ENCODE results near the gene ALDH6A1.
A peak's percentile ranks its signal among the peaks of the same experiment; 100 is the strongest.

The ALDH6A1 gene

DNA sequence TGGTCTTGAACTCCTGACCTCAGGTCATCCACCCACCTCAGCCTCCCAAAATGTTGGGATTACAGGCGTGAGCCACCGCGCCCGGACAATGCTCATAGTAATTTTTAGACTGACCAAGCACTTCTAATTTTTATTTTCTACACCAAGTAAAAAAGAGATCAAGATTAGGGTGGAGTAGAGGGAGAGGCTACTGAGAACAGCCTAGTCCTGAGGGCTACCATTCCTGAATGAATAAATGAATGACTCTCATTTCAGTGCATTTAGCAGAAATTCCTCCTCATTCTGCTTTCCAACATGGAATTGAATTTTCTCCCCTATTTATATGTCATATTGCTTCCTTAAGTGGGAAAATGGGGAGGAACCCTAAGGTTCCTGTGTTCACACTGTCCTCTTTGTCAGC lies 38.7 kb downstream of the ALDH6A1 start:
- TF ChIP-seq, protein P1, sequence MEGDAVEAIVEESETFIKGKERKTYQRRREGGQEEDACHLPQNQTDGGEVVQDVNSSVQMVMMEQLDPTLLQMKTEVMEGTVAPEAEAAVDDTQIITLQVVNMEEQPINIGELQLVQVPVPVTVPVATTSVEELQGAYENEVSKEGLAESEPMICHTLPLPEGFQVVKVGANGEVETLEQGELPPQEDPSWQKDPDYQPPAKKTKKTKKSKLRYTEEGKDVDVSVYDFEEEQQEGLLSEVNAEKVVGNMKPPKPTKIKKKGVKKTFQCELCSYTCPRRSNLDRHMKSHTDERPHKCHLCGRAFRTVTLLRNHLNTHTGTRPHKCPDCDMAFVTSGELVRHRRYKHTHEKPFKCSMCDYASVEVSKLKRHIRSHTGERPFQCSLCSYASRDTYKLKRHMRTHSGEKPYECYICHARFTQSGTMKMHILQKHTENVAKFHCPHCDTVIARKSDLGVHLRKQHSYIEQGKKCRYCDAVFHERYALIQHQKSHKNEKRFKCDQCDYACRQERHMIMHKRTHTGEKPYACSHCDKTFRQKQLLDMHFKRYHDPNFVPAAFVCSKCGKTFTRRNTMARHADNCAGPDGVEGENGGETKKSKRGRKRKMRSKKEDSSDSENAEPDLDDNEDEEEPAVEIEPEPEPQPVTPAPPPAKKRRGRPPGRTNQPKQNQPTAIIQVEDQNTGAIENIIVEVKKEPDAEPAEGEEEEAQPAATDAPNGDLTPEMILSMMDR (IDR thresholded peaks at IDR 0.05; ENCODE audit: extremely low read depth, missing control alignments), result no peak
- DNase-seq (ENCODE audit: low spot score), result no peak

DNA sequence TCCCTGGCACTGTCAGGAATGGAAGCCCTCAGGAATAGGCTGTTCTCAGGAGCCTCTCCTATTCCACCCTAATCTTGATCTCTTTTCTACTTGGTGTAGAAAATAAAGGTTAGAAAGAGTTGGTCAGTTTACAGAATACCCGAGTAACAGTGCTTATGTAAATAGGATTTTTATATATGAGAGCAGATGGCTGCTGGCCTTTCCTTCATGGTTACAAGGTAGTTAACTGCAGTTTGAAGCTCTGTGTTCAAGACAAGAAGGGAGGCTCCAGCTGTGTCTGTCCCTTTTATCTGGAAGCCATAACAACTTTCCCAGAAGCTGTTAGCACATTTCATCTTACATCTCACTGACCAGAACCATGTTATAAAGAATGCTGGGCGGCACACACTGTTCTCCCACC lies 42.0 kb downstream of the ALDH6A1 start:
- TF ChIP-seq, protein P1 (IDR thresholded peaks at IDR 0.05; ENCODE audit: extremely low read depth, missing control alignments), result no peak
- DNase-seq (ENCODE audit: low spot score), result no peak

DNA sequence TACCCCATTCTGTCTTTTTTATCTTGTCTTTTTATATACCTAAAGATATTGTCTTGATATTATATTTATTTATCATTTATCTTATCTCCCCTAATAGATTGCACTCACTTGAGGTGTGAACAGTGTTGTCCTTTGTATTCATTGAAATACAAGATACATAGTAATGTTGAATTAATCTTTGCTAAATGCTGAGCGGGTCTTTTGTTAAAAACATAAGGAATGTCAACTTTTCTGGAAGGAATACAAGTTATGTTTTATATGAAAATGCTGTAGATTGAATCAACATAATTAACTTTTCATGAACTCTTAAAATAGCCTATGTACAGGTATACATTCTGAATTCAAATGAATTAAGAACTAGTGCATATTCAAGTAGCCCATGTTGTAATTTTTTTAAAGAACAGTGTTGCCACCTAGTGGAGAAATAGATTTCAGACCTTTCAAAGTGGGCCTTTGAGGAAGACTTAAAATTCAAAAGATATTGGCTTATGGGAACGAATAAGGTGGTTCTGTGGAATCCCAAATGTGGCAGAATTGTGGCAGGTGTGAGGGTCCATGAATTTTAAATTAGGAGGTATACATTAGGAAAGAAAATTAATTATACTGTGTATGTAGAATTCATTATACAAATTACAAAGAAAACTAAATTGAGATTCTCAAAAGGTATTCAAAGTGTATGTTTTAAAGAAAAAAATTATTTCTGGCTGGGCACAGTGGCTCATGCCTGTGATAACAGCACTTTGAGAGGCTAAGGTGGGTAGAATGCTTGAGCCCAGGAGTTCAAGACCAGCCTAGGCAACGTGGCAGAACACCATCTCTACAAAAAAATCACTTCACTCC lies 46.0 kb downstream of the ALDH6A1 start:
- DNase-seq (ENCODE audit: low spot score), result peak; percentile 50
- TF ChIP-seq, protein P1 (IDR thresholded peaks at IDR 0.05; ENCODE audit: extremely low read depth, missing control alignments), result peak; percentile 32

DNA sequence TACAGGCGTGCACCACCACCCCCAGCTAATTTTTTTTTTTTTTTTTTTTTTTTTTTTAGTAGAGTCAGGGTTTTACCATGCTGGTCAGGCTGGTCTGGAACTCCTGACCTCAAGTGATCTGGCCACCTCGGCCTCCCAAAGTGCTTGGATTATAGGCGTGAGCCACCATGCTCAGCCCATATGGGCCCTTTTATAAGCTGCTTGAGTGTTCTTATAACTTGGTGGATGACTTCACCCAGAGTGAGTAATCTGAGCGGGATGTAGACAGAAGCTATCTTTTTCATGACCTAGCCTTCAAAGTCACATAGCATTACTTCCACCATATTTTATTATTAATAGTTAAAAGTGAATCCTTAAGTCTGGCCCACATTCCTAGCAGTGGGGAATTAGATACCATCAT lies 48.7 kb downstream of the ALDH6A1 start:
- TF ChIP-seq, protein P1 (IDR thresholded peaks at IDR 0.05; ENCODE audit: extremely low read depth, missing control alignments), result no peak
- DNase-seq (ENCODE audit: low spot score), result no peak

DNA sequence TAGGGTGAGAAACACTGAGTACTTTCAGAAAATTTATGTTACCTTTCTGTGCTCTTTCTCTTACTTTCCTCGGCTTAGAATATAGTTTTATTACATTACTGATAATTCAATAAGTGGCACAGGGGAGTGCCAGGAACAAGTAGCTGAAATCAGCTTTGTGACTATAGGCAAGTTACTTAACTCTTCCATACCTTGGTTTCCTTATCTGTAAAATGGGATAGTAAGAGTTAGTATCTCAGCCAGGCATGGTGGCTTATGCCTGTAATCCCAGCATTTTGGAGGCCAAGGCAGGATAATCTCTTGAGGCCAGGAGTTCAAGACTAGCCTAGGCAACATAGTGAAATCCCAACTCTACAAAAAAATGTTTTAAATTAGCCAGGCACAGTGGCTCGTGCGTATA lies 49.7 kb downstream of the ALDH6A1 start:
- TF ChIP-seq, protein P1 (IDR thresholded peaks at IDR 0.05; ENCODE audit: extremely low read depth, missing control alignments), result no peak
- no peak for DNase-seq (ENCODE audit: low spot score)

DNA sequence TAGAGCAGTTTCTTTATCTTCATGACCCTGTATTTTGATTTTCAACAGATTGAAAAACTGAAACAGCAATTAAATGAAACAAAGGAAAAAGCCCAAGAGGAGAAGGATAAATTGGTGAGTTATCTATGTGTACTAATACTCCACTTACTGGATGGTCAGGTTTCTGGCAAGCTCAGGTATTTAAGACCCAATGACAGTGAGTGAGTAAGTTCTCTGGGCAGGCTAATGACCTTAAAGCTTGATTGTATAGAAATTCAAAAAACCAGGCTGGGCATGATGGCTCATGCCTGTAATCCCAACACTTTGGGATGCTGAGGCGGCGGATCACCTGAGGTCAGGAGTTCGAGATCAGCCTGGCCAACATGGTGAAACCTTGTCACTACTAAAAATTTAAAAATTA lies 55.1 kb downstream of the ALDH6A1 start:
- TF ChIP-seq, protein P1 (IDR thresholded peaks at IDR 0.05; ENCODE audit: extremely low read depth, missing control alignments), result no peak
- DNase-seq (ENCODE audit: low spot score), result no peak

DNA sequence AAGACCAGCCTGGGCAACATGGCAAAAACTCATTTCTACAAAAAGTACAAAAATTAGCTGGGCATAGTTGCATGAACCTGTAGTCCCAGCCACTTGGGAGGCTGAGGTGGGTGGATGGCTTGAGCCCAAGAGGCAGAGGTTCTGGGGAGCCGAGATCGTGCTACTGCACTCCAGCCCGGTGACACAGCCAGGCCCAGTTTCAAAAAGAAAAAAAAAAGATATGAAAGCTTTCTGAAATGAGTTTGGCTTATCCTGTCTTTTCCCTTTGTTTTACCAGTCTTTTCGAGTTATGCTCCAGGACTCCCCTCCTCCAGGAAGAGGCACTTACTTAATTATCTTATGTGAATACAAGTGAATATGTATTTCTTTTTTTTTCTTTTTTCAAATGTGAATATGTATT lies 61.9 kb downstream of the ALDH6A1 start:
- no peak for DNase-seq (ENCODE audit: low spot score)
- TF ChIP-seq, protein P1 (IDR thresholded peaks at IDR 0.05; ENCODE audit: extremely low read depth, missing control alignments), result no peak
